Testis (tissue), 3 donors: ENCODE results near the gene HBA2. TPM values are rescaled to one million over a fixed set of nuclear protein-coding genes. Genes with fewer than 3 reads are reported as not detected.
A peak's percentile ranks its signal among the peaks of the same experiment; 100 is the strongest.

ENCODE experiments used
- DNase-seq: peaks from one replicate; pipeline ENCODE4 v3.0.0-alpha.2; 2019
- H3K27ac ChIP-seq, 2 donors: fragments of 200-600 bp; sonication (generic); one replicate each; pipeline ENCODE4 v1.5.1; 2019
- H3K27me3 ChIP-seq: fragments of 200-600 bp; sonication (generic); one replicate; pipeline ENCODE4 v1.5.1; 2019
- H3K36me3 ChIP-seq: fragments of 200-600 bp; sonication (generic); one replicate; pipeline ENCODE4 v1.5.1; 2017; ENCODE audit warnings: low read depth; ENCODE audit errors: missing control alignments
- H3K4me1 ChIP-seq: fragments of 200-600 bp; sonication (generic); one replicate; pipeline ENCODE4 v1.5.1; 2019
- H3K4me3 ChIP-seq, 2 donors: fragments of 200-600 bp; sonication (generic); one replicate each; pipeline ENCODE4 v1.5.1; 2017 to 2019
- H3K9me3 ChIP-seq: fragments of 200-600 bp; sonication (generic); one replicate; pipeline ENCODE4 v1.5.1; 2017
- CTCF ChIP-seq, 3 experiments: fragments of 450-650 bp in 2 of 3; fragments of 200-600 bp in 1 of 3; sonication (generic) in 1 of 3; IDR thresholded peaks; one replicate each; pipeline ENCODE4 v1.5.1; 2016 to 2019; ENCODE audit warnings: antibody characterized with exemption in 3 of 3, mild to moderate bottlenecking in 2 of 3, moderate library complexity in 1 of 3
- POLR2A ChIP-seq: fragments of 450-650 bp; IDR thresholded peaks from one replicate; pipeline ENCODE4 v1.6.1; 2017; ENCODE audit warnings: antibody characterized with exemption, mild to moderate bottlenecking, moderate library complexity
- WGBS, 2 donors: methylation state at CpG; one replicate each; pipeline ENCODE4 v1.1.5; 2018; 5-methylcytosine and 5-hydroxymethylcytosine counted together
- intact Hi-C: fragments of 100-400 bp; cut with DNase I; formaldehyde crosslinking; loops from one replicate; pipeline ENCODE4 v1.15.1; 2023; ENCODE audit warnings: low total_unique reads
- polyA plus RNA-seq: library from polyadenylated mRNA; stranded (reverse); fragments of 350-450 nt; fragmentation: Illumina TruSeq; extraction: RNeasy Lipid Tissue Mini Kit (QIAGEN cat#74804); gene quantifications from one replicate; pipeline ENCODE4 v1.2.3, GENCODE V29; 2014; ENCODE audit warnings: low read depth, low replicate concordance; ENCODE audit not compliant: insufficient read depth
- total RNA-seq, 2 donors: library from RNA; depleted of rRNA; stranded (reverse); fragments of >200 nt; gene quantifications; one replicate each; pipeline ENCODE4 v1.2.3, GENCODE V29; 2016

The HBA2 gene
- total and polyA plus RNA-seq, 3 donors from 2014 or later, result 7.1 to 68.9 (median 27.4) TPM

GRCh38 chr16:164827-165538 is 7.7 kb upstream of the HBA2 start:
- TF ChIP-seq CTCF (IDR thresholded peaks at IDR 0.05) (no peak), POLR2A (no peak)
- Histone ChIP-seq H3K27me3 (peaks cover 4% of the 10 kb centered on the region), H3K27ac (no peak overlapping the region), H3K4me1 (peaks cover 15% of the 10 kb centered on the region), H3K9me3 (no peaks in the 10 kb centered on the region), H3K4me3 (peak overlapping the region in 1 of 2 donors; percentile 29), H3K36me3 (no peaks in the 10 kb centered on the region)
- no peak for DNase-seq
- whole genome bisulfite sequencing, 2 donors, result 0 to 1% methylated on average over 1 to 41 of the region's 77 CpGs
- intact Hi-C loops, result no loop called here

GRCh38 chr16:165539-166374 is 6.9 kb upstream of the HBA2 start, which contains the start of gene HBM:
Gene HBM, plus strand, starts transcription at chr16:165978. Its CDS starts 20 bp downstream, at chr16:165998.
- no peak for DNase-seq

GRCh38 chr16:166375-167121 is 6.1 kb upstream of the HBA2 start:
- Histone ChIP-seq H3K9me3 (no peaks in the 10 kb centered on the region), H3K36me3 (no peaks in the 10 kb centered on the region), H3K27ac (no peak overlapping the region), H3K4me1 (peaks cover 15% of the 10 kb centered on the region), H3K27me3 (peaks cover 4% of the 10 kb centered on the region), H3K4me3 (no peak overlapping the region)
- 4 to 6% methylated on average over 10 to 25 of the region's 45 CpGs for WGBS, 2 donors
- DNase-seq, result no peak
- intact Hi-C loops, result no loop called here
- no peak for TF ChIP-seq POLR2A
- TF ChIP-seq CTCF (IDR thresholded peaks at IDR 0.05), result no peak

More at GRCh38 chr16:165539-166374, 6.9 kb upstream of the HBA2 start, which contains the start of gene HBM:
- WGBS, 2 donors, result 0 to 2% methylated on average over 2 to 57 of the region's 75 CpGs
- intact Hi-C loops, result no loop called here
- Histone ChIP-seq H3K27me3 (peaks cover 4% of the 10 kb centered on the region), H3K9me3 (no peaks in the 10 kb centered on the region), H3K36me3 (no peaks in the 10 kb centered on the region), H3K27ac (no peak within 1 kb of the TSS), H3K4me3 (peak within 1 kb of the TSS in 1 of 2 donors; percentile 29), H3K4me1 (peaks cover 15% of the 10 kb centered on the region)
- no peak for TF ChIP-seq CTCF (IDR thresholded peaks at IDR 0.05)
- TF ChIP-seq POLR2A, result no peak

GRCh38 chr16:167122-167690 is 5.5 kb upstream of the HBA2 start:
- DNase-seq, result no peak
- WGBS, 2 donors, result 20 to 33% methylated on average over 7 to 11 of the region's 11 CpGs
- Histone ChIP-seq H3K9me3 (no peaks in the 10 kb centered on the region), H3K27me3 (peaks cover 4% of the 10 kb centered on the region), H3K4me1 (peaks cover 15% of the 10 kb centered on the region), H3K36me3 (no peaks in the 10 kb centered on the region), H3K27ac (no peak overlapping the region), H3K4me3 (no peak overlapping the region)
- intact Hi-C loops, result no loop called here
- TF ChIP-seq POLR2A (no peak), CTCF (IDR thresholded peaks at IDR 0.05) (no peak)
